NCI-H82 treated with DMSO at 0.1 percent for 48 hours (cell line): Measurements from ENCODE around the gene AR.

Experiments used
- DNase-seq: peaks from one replicate; lab custom pipeline; 2025; ENCODE audit not compliant: unreplicated experiment; lab: John Stamatoyannopoulos, UW

The AR gene

GRCh38 chrX:67543818-67544217, at the start of gene AR:
AR (plus strand) TSS chrX:67544021; CDS start chrX:67545147, 1,126 bp downstream.
- DNase-seq = no peak

GRCh38 chrX:67500617-67501016, 43.2 kb upstream of the AR start:
- DNase-seq = no peak

- DNase-seq = no peak
These were observed 40.8 kb upstream of the AR start for GRCh38 chrX:67503004-67503403.

- no peak for DNase-seq
These were observed 40.4 kb upstream of the AR start for GRCh38 chrX:67503453-67503852.

- DNase-seq = no peak
These were observed 23.1 kb upstream of the AR start for GRCh38 chrX:67520671-67521070.

GRCh38 chrX:67523002-67523681, 20.7 kb upstream of the AR start:
- no peak for DNase-seq

GRCh38 chrX:67523932-67524331, 19.9 kb upstream of the AR start:
- DNase-seq = no peak

GRCh38 chrX:67524428-67524827, 19.4 kb upstream of the AR start:
- no peak for DNase-seq

GRCh38 chrX:67524950-67525691, 18.7 kb upstream of the AR start:
- DNase-seq = no peak

- DNase-seq = no peak
These were observed 7.3 kb upstream of the AR start for GRCh38 chrX:67536564-67536963.

GRCh38 chrX:67538383-67538782, 5.4 kb upstream of the AR start:
- DNase-seq = no peak

- no peak for DNase-seq
These were observed 637 bp downstream of the AR start for GRCh38 chrX:67544281-67545035.

GRCh38 chrX:67545036-67545821, 1.4 kb downstream of the AR start:
- DNase-seq = no peak

- no peak for DNase-seq
These were observed 2.2 kb downstream of the AR start for GRCh38 chrX:67545893-67546495.

GRCh38 chrX:67546496-67547423, 2.9 kb downstream of the AR start:
- no peak for DNase-seq

GRCh38 chrX:67555578-67556203, 11.9 kb downstream of the AR start:
- no peak for DNase-seq

GRCh38 chrX:67558267-67558666, 14.4 kb downstream of the AR start:
- no peak for DNase-seq

GRCh38 chrX:67563469-67564448, 19.9 kb downstream of the AR start:
- no peak for DNase-seq
